Psoas muscle (tissue), 8 donors: ENCODE results near the gene NR2F2. TPM values are rescaled to one million over a fixed set of nuclear protein-coding genes. Genes with fewer than 3 reads are reported as not detected.

Source experiments
- ATAC-seq, 4 donors: fragments of 200-7000 bp; cut with Tn5 transposase; one replicate each; pipeline ENCODE4 v1.9.1; 2020; ENCODE audit warnings: moderate library complexity in 3 of 4, mild to moderate bottlenecking in 2 of 4
- DNase-seq, 2 donors: peaks; one replicate each; pipeline ENCODE4 v3.0.0-alpha.2; 2020
- H3K27ac ChIP-seq: fragments of 200-600 bp; one replicate; pipeline ENCODE4 v1.8.0; 2022
- H3K27me3 ChIP-seq, 3 donors: fragments of 200-600 bp in 1 of 3; one replicate each; pipeline versions ENCODE4 v1.6.1 to v1.8.0; 2013 to 2022; ENCODE audit warnings: low read length in 2 of 3, mild to moderate bottlenecking in 2 of 3, moderate library complexity in 1 of 3; ENCODE audit not compliant: insufficient read depth in 3 of 3
- H3K36me3 ChIP-seq, 2 donors: fragments of 200-600 bp in 1 of 2; one replicate each; pipeline versions ENCODE4 v1.6.1 to v1.8.0; 2013 to 2022; ENCODE audit warnings: low read depth in 1 of 2, mild to moderate bottlenecking in 1 of 2, moderate library complexity in 1 of 2; ENCODE audit not compliant: insufficient read depth in 1 of 2
- H3K4me1 ChIP-seq: fragments of 200-600 bp; one replicate; pipeline ENCODE4 v1.8.0; 2022
- H3K4me3 ChIP-seq: fragments of 200-600 bp; one replicate; pipeline ENCODE4 v1.8.0; 2022; ENCODE audit warnings: mild to moderate bottlenecking
- H3K9me3 ChIP-seq: fragments of 200-600 bp; one replicate; pipeline ENCODE4 v1.8.0; 2022
- WGBS, 3 donors: extraction: QIAGEN DNeasy Blood & Tissue Kit; methylation state at CpG; one replicate each; pipeline versions ENCODE4 v1.1.6 to v1.1.7; 2013; 5-methylcytosine and 5-hydroxymethylcytosine counted together
- intact Hi-C, 2 donors: fragments of 100-400 bp; cut with DNase I; formaldehyde crosslinking; loops; one replicate each; pipeline versions ENCODE4 v1.11.0 to v1.14.2; 2022
- polyA plus RNA-seq, 3 donors: library from polyadenylated mRNA; stranded (reverse); fragments of 200-250 nt; gene quantifications; one replicate each; pipeline ENCODE4 v1.2.3, GENCODE V29; 2013
- total RNA-seq, 4 donors: library from RNA; stranded (reverse); fragmentation: NEBNext Ultra II Directional in 2 of 4; extraction: Animal tissue kit (Norgen Biotek cat#: 25700) in 2 of 4; gene quantifications; one replicate each; pipeline versions ENCODE4 v1.2.1 to v1.2.4, GENCODE V29; 2021 to 2023
- TF ChIP-seq, protein P1 (sequence below): fragments of 200-600 bp; IDR thresholded peaks from one replicate; pipeline ENCODE4 v1.8.0; 2022; ENCODE audit warnings: antibody characterized with exemption
- donor health status: healthy with polysubstance abuse.
- donor health status: DM: no; HTN: no; CAD: no; lungs with moderate emphysema.
- donor health status: Bipolar disorder and iron deficiency.
- donor health status: healthy.
- donor health status: DM: yes; HTN: yes; CAD: no.
- donor health status: DM: no; HTN: no; CAD: no.
- donor health status: DM: no; HTN: no; CAD: no.
- donor health status: DM: yes; HTN: yes; CAD: no.

NR2F2 gene
- total and polyA plus RNA-seq, 7 donors: 10.3 to 20.1 (median 14.7) TPM

DNA sequence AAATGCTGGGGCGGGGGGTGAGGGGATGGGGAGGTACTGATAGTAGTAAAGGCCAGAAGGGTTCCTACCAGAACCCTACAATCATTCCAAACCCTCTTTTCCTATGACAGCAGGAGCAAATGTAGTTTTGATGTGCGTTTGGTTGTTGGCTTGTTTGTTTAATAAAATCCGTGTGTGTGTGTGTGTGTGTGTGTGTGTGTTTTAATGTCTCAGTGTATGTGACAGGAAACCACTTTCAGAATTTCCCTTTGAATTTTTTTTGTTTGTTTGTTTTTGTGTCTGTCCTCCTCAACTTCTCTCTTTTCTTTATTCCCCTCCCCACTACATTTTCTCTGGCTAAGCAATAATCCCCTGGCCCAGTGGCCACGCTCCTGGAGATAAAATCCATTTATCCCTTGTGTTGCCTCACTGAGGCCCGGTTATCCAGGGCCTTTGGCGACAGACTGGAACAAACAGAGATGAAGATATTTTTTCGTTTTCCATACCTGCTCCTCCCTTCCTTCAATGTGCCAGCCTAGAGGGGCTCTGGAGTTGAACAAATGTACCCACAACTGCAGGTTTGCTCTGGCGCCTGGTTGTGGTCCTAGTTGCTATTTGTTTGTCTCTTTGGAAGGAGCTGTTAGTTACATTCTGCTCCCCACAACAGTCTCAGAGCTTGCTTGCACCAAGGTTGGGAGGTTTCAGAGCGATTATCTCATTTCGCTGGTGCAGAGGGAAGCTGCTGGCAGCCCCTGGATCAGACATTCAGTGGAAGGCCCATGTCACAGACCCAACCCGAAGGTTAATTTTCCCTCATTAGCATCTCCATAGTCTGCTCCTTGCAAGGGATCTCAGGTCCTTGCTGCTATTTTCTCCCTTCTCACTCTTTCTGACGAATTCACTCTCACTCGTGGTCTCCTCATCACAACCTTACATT is 17.9 kb downstream of the NR2F2 start:
- 79 to 85% (median 82%) methylated on average over 13 of the region's 13 CpGs for WGBS, 3 donors
- peak overlapping the region; percentile 92 for H3K4me3 ChIP-seq
- intact Hi-C loops: loop anchor here in 1 of 2 donors (5.0 kb wide), 1 partner anchor 1086 kb away; no protein-coding TSS in a partner anchor
- no peaks in the 10 kb centered on the region for H3K4me1 ChIP-seq
- H3K27ac ChIP-seq: peak overlapping the region; percentile 94
- TF ChIP-seq, protein P1, sequence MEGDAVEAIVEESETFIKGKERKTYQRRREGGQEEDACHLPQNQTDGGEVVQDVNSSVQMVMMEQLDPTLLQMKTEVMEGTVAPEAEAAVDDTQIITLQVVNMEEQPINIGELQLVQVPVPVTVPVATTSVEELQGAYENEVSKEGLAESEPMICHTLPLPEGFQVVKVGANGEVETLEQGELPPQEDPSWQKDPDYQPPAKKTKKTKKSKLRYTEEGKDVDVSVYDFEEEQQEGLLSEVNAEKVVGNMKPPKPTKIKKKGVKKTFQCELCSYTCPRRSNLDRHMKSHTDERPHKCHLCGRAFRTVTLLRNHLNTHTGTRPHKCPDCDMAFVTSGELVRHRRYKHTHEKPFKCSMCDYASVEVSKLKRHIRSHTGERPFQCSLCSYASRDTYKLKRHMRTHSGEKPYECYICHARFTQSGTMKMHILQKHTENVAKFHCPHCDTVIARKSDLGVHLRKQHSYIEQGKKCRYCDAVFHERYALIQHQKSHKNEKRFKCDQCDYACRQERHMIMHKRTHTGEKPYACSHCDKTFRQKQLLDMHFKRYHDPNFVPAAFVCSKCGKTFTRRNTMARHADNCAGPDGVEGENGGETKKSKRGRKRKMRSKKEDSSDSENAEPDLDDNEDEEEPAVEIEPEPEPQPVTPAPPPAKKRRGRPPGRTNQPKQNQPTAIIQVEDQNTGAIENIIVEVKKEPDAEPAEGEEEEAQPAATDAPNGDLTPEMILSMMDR: no peak
- no peaks in the 10 kb centered on the region for H3K9me3 ChIP-seq
- ATAC-seq (no peak), DNase-seq (no peak)
- no peaks in the 10 kb centered on the region for H3K27me3 ChIP-seq
- no peaks in the 10 kb centered on the region for H3K36me3 ChIP-seq

DNA sequence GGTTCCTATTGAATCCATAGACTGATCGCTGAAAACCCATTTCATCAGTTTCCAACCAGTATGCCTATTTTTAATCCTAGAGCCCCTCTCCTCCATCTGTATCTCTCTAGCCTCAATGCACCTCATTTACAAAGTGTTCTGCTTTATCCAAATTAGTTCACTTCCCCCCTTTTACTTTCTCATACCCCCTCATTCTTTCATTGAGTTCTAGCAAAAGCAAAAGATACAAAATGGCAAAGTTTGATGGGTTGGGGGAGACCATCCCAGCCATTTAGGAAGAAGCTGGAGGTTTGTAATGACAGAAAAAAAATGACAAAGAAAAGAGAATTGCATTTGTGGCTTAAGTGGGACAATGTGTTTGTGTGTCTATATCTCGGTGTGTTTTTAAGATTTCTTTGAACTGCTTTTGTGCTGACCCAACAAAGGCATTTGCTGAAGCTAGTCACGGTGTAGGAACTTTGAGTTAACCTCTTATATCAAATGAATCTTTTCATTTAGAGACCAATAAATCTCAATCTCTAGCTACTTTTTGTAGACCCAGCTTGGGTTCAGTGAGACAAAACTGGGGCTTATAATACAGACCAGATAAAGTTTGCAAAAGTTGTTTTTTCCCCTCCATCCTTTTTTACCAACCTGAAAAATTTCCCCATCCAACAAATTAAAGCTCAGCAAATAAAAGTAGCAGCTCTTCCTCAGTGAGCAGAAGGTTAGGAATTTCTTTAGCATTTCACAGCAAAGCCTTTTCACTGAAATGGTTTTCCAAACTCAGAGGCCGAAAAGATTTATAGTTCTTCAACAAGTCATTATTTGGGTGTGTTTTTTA is 18.7 kb downstream of the NR2F2 start:
- H3K36me3 ChIP-seq: no peaks in the 10 kb centered on the region
- no peak overlapping the region for H3K4me3 ChIP-seq

DNA sequence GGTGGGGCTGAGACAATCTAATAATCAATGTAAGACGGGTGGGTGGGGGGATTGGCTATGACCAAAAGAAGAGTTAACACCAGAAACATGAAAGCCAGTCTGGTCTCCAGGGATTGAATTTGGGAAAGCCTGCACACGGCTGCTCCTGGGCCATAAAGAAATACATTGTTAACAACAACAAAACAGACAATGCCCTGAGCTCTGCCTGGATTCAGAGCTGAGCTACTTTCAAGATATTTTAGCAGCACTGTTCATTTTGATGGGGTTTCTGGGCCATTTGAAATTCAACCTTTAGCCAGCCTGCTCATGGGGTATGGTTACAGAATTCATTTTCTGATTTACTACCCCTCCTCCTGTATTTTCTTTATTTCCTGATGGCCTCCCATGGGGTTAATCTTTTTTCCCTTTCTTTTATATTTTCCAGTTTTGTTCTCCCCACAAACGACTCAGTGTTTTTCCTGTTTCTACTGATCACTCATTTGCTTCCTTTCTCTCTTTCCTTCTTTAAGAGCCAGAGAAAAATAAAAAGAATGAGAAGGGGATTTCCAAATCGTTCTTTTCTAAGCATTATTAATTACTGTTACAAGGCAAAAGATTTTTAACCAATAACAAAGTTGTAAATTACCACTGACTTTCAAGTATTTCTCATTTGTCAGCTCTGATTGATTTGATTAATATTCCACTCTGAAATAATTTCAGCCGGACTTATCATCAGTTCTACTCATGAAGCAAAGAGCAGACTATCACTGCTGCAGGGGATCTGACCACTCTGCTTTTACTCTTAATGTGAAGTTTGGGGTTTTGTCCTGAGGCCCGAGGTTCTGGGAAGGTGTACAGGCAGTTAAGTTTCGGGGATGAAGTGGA is 19.6 kb downstream of the NR2F2 start:
- intact Hi-C loops: loop anchor here (5.0 to 10.0 kb wide), 4 partner anchors 355 to 1405 kb away; no protein-coding TSS in a partner anchor
- no peaks in the 10 kb centered on the region for H3K36me3 ChIP-seq
- H3K27ac ChIP-seq: peak overlapping the region; percentile 5
- ATAC-seq (no peak), DNase-seq (no peak)
- H3K4me1 ChIP-seq: no peaks in the 10 kb centered on the region
- peaks cover 0 to 14% (median 4%) of the 10 kb centered on the region in 3 donors for H3K27me3 ChIP-seq
- H3K9me3 ChIP-seq: no peaks in the 10 kb centered on the region
- TF ChIP-seq, protein P1: no peak
- WGBS, 3 donors: 58 to 69% (median 68%) methylated on average over 7 of the region's 7 CpGs
- no peak overlapping the region for H3K4me3 ChIP-seq

More for the DNA sequence above, 18.7 kb downstream of the NR2F2 start:
- TF ChIP-seq, protein P1: no peak
- no peaks in the 10 kb centered on the region for H3K4me1 ChIP-seq
- intact Hi-C loops: loop anchor here in 1 of 2 donors (5.0 kb wide), 1 partner anchor 1087 kb away; no protein-coding TSS in a partner anchor
- H3K9me3 ChIP-seq: no peaks in the 10 kb centered on the region
- ATAC-seq: no peak
- peak overlapping the region; percentile 46 for H3K27ac ChIP-seq
- peaks cover 0 to 7% (median under 1%) of the 10 kb centered on the region in 3 donors for H3K27me3 ChIP-seq
- no peak for DNase-seq
- 78 to 87% (median 85%) methylated on average over 4 of the region's 4 CpGs for WGBS, 3 donors
